ENCODE measurements around the gene C3orf38. TPM values are rescaled to one million over a fixed set of nuclear protein-coding genes. Genes with fewer than 3 reads are reported as not detected.

C3orf38 gene
- total RNA-seq, result 18.2 and 29.6 TPM in 2 replicates

GRCh38 chr3:88149509-88150362 is at the start of gene C3orf38:
Gene C3orf38 (plus strand): TSS chr3:88149959. CDS start chr3:88150053, 94 bp downstream.

Other genes starting within 250 kb of the C3orf38 start
- 58.2 and 63.4 TPM in 2 replicates for gene CGGBP1, start 91.0 kb upstream of the C3orf38 start, total RNA-seq
- 10.1 and 15.5 TPM in 2 replicates for gene ZNF654, start 90.7 kb upstream of the C3orf38 start, total RNA-seq

All from placental pericyte (primary cell).